Activated gamma-delta T cell (primary cell): ENCODE data around the gene ILF3.
A peak's percentile ranks its signal among the peaks of the same experiment; 100 is the strongest.

ENCODE experiments used
- DNase-seq: peaks from one replicate; lab custom pipeline; 2025; lab: John Stamatoyannopoulos, UW
- total RNA-seq, 2 donors: gene quantifications; one replicate each; lab custom pipeline; 2026; lab: John Stamatoyannopoulos, UW

Gene ILF3
- 489 to 615 reads per million in 2 donors for total RNA-seq

DNA sequence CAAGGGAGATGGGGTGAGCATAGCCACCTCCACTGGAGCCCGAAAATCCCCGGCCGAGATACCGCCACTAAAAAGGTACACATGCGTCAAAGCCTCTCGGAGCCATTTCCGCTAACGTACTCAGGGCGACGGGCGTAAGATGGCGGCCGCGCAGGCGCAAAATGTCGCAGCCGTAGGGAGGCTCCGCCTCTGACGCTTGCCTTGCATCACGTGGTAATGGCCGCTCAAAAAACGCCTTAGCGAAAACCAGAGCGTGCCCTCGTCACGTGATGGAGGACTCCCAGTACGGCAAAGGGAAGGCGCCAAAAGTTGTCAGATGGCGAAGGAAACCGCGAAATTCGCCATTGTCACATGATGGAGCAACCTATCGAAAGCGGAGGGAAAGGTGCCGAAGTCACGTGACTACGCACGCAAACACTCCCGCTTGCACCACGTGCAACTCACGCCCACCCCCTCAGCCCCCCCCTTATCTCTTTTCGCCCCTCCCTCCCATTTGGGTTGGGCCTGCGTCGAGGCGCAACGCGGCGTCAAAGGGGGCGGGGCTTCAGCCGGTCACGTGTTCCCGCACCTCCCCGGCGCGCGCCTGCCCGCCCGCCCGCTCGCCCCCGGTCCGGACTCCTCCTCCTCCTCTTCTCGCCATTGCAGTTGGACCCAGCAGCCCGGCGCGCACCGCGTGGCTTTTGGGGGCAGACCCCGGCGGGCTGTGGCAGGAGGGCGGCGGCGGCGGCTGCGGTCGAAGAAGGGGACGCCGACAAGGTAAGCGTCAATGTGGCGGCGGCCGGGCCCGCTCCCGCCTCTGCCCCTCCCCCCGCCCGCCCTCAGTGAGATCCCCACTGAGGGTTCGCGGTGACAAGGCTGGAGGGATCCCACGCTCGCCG, at the start of gene ILF3:
TSS of gene ILF3 (plus strand) at position 615 of the 878 bp plus-strand sequence. CDS start 16,260 bp downstream, outside the sequence.
- DNase-seq, result peak; percentile 96

- DNase-seq, result no peak
These were observed 49.6 kb upstream of the ILF3 start for GRCh38 chr19:10604460-10604980.

GRCh38 chr19:10611907-10612306, 42.2 kb upstream of the ILF3 start:
- no peak for DNase-seq

DNA sequence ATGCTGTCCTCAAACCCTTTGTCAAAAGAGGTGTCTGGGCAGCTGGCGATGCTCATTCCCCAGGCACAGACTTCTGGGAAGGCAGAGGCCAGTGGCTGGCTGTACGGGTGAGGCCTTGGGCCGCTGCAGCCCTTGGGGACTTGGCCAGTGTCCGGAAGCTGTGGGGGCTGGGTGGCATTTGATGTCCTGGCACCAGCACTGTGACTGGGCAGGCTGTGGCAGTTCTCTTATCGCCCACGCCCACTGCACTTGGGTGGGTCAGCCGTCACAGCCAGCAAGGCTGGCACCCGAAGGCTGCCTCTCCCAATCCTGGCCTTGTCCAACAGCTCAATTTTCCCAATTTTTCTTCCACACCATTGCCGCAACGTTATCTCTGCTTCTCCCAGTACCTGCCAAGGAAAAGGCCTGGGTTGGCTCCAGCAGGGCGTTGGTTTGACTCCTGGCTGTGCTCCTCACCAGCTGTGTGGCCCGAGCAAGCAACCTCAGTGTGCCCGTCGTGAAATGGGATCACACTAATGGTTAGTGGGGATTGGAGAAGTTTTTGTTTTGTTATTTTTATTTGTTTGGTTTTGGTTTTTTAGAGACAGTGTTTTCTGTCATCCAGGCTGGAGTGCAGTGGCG, 41.5 kb upstream of the ILF3 start:
- DNase-seq, result no peak

DNA sequence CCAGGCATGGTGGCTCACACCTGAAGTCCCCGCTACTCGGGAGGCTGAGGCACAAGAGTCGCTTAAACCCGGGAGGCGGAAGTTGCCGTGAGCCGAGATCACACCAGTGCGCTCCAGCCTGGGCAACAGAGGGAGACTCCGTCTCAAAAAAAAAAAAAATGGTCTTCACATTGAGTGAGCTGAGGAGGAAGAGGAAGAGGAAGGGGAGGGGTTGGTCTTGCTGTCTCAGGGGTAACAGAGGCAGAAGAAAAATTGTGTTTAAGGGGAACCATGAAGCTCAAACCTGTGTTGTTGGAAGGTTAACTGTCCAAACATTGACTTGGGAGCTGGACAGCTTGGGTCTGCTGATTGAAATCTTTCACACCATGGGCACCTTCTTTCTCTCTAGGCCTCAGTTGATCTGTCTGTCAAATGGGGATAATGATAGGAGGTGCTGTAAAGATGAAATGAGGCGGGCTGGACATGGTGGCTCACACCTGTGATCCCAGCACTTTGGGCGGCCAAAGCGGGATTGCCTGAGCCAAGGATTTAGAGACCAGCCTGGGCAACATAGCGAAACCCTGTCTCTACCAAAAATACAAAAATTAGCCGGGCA, 38.6 kb upstream of the ILF3 start:
- DNase-seq, result no peak

DNA sequence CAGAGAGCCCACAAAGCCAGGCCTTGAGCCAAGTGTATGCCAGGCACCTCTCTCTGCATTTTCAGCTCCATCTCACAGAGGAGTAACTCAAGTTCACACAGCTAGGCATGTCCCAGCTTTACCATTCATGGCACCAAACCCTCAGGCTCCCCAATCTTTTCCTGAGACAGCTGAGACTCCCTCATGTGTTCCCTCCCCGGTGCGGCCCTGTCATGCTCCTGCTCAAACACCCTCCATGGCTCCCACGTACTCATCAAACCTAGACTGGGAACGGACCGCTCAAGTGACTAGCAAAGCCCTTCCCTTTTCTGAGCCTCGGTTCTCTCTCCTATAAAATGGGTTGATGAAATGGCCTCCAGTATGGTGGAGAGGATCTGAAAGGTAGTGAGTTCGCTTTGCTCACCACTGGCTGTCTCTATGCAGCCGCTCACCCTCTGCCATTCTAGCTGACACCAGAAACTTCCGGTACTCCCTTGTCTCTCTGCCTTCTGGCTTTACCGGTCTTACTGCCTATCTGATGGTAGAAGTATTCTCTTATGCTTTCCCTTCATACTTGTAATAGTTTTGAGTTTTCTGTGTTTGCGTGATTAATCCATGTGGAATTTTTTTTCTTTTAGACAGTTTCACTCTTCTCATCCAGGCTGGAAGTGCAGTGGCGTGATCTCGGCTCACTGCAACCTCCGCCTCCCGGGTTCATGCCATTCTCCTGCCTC, 36.6 kb upstream of the ILF3 start:
- no peak for DNase-seq

DNA sequence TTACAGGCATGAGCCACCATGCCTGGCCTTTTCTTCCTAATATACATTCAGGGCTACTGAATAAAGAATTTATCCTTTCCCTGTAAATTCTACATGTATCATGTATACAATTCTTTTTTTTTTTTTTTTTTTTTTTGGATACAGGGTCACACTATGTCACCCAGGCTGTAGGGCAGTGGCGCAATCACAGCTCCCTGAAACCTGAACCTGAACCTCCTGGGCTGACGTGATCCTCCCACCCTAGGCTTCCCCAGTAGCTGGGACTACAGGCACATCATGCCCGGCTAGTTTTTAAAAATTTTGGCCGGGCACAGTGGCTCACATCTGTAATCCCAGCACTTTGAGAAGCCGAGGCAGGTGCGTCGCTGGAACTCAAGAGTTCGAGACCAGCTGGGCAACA, 35.3 kb upstream of the ILF3 start:
- DNase-seq, result no peak

GRCh38 chr19:10620786-10621185, 33.4 kb upstream of the ILF3 start:
- DNase-seq, result no peak

DNA sequence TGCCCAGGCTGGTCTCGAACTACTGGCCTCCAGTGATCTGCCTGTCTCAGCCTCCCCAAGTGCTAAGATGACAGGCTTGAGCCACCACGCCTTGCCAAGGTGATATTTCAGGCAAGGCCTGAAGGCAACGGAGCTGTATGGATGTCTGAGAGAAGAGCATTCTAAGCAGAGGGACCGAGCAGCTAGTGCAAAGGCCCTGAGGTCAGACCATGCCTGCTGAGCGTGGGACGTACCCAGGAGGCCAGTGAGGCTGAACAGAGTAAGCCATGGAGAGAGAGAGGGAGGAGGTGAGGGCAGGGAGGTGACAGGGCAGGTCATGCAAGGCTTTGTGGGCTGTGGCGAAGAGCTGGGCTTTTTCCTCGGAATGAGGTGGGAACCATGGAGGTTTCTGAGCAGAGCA, 32.2 kb upstream of the ILF3 start:
- no peak for DNase-seq

DNA sequence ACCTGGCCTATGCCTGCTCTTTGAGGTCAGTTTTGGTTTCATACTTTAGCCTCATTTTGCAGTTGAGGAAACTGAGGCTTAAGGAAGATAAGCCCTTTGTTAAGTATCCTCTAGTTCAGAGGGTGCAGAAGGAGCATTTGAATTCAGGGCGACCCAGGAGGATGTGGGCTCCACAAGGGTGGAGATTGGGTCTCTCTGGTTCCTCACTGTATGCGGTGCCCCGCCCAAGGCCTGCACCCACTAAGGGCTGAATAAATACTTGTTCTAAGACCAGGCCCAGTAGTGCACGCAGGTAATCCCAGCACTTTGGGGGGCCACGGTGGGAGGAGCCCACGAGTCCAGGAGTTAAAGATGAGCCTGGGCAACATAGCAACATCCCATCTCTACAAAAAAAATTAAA, 29.6 kb upstream of the ILF3 start:
- DNase-seq, result no peak

GRCh38 chr19:10625003-10625761, 29.0 kb upstream of the ILF3 start, which contains the start of gene SLC44A2:
Gene SLC44A2, plus strand, starts transcription at chr19:10625553. Its CDS starts 81 bp downstream, at chr19:10625634.
- DNase-seq, result no peak

GRCh38 chr19:10625762-10626138, 28.4 kb upstream of the ILF3 start:
- DNase-seq, result no peak

DNA sequence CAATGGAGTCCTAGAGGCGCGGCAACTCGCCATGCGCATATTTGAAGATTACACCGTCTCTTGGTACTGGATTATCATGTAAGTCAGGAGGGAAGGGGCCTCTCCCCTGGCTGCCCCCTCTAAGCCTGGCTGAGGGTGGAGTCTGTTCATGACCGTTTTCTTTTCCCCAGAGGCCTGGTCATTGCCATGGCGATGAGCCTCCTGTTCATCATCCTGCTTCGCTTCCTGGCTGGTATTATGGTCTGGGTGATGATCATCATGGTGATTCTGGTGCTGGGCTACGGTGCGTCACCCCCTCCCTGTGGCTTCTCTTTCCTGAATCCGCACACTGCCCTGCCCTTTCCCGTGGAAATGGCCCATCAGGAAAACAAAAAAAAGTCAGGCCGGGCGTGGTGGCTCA, 22.3 kb upstream of the ILF3 start:
- no peak for DNase-seq

DNA sequence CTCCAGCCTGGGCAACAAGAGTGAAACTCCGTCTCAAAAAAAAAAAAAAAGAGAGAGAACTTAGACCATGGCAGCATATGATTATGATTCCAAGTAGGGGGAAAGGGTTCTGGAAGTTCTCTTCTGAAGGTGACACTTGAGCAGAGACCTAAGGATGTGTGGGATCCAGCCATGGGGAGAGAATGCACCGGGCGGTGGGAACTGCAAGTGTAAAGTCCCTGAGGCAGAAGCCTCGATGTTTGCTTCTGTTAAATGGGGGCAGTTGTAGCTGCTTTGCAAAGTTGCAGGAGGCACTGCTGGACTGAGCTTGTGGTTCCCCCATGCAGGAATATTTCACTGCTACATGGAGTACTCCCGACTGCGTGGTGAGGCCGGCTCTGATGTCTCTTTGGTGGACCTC, 19.7 kb upstream of the ILF3 start:
- no peak for DNase-seq

- DNase-seq, result no peak
These were observed 19.2 kb upstream of the ILF3 start for GRCh38 chr19:10634963-10635362.

- no peak for DNase-seq
These were observed 17.7 kb upstream of the ILF3 start for GRCh38 chr19:10636304-10636972.

DNA sequence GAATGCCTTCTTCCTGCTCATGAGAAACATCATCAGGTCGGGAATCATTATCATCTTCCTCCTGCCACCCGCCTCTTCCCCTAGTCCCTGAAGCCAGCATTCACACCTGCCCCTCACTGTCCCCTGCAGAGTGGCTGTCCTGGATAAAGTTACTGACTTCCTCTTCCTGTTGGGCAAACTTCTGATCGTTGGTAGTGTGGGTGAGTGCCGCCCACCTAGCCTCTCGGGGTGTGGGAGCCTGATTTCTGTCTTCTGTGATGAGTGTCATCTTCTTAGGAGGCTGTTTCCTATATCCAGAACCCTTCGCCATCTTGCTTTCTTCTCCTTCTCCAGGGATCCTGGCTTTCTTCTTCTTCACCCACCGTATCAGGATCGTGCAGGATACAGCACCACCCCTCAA, 16.3 kb upstream of the ILF3 start:
- DNase-seq, result no peak

GRCh38 chr19:10639836-10640235, 14.3 kb upstream of the ILF3 start:
- DNase-seq, result no peak

DNA sequence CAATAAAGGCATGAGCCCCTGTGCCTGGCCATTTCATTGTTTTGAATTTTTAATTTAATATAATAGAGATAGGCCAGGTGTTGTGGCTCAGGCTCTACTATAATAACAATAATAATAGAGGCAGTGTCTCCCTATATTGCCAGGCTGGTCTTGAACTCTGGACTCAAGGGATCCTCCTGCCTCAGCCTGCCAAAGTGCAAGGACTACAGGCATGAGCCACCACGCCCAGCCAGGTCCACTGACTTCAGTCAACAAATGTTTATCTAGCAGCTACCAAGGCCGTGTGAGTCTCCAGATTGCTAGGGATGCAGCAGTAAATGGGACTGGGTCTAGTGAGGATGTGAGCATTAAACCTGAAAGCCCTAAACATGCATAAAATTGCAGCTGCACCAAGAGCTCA, 13.8 kb upstream of the ILF3 start:
- no peak for DNase-seq

- DNase-seq, result no peak
These were observed 12.9 kb upstream of the ILF3 start for GRCh38 chr19:10641248-10641647.
